Measurements from ENCODE around the gene RING1.

RING1 gene

DNA sequence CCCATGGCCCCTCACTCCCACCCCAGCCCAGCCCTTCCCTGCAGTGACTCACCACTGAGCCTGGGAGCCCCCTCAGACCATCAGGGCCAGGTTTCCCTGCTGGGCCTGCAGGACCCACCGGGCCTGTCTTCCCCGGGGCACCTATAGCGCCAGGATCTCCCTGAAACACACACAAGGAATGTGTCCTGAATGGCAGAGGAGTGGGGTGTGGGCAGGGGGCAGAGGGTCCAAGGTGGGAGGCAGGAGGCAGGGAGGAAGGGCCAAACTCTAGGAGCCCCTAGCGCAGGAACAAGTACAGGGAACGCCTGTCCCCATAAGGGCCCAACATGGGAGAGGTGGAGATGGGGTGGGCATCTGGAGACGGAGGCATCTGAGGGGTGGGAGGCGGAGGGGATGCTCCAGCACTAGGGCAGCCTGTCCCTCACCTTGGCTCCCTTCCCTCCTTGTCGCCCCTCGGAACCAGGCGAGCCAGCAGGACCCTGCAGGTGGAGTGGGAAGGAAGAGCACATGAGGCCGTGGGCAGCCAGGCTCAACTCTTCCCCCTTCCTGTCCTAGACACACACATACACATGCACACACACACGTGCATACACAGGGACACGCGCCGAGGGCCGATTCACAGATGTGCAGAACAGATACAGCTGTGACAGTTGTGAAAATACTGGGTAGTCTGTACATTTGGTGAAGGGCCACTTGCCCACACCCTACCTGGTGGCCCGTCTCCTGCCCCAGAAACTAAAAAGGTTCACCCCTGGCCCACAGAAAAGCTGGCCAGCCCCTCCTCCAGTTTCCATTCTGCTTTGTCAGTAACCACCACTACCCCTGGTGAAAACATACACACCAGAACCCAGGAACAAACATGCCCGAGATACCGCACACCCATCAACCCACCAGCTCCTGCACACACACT, 40.7 kb upstream of the RING1 start:
- Histone ChIP-seq H3K27ac (ENCODE audit: low read length) (no peak overlapping the region), H3K27me3 (ENCODE audit: low read depth, low read length) (no peaks in the 10 kb centered on the region), H3K9me3 (ENCODE audit: control insufficient read depth in 1 of 2, low read length in 2 of 2) (no peaks in the 10 kb centered on the region), H3K36me3 (ENCODE audit: control insufficient read depth in 1 of 2, insufficient read depth in 2 of 2, low read length in 2 of 2) (no peaks in the 10 kb centered on the region), H3K4me3 (ENCODE audit: low read depth in 1 of 2, low read length in 2 of 2) (no peak overlapping the region), H3K4me1 (ENCODE audit: control insufficient read depth in 1 of 2, insufficient read depth in 2 of 2, low read length in 2 of 2) (no peaks in the 10 kb centered on the region)

DNA sequence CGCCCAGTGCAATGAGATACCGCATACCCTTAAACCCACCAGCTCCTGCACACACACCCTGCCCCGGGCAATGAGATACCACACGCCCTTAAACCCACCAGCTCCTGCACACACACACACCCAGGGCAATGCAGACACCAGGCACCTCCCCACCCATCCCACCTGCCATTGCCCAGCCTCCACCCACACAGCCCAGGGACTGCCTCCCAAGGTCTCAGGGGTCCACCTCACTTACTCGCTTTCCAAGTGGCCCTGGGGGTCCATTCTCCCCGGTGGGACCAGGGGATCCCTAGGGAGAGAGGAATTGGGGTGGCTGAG, 40.1 kb upstream of the RING1 start:
- no peaks in the 10 kb centered on the region for H3K9me3 ChIP-seq (ENCODE audit: control insufficient read depth in 1 of 2, low read length in 2 of 2)
- H3K4me1 ChIP-seq (ENCODE audit: control insufficient read depth in 1 of 2, insufficient read depth in 2 of 2, low read length in 2 of 2) = no peaks in the 10 kb centered on the region
- no peak overlapping the region for H3K27ac ChIP-seq (ENCODE audit: low read length)
- H3K4me3 ChIP-seq (ENCODE audit: low read depth in 1 of 2, low read length in 2 of 2) = no peak overlapping the region
- H3K36me3 ChIP-seq (ENCODE audit: control insufficient read depth in 1 of 2, insufficient read depth in 2 of 2, low read length in 2 of 2) = no peaks in the 10 kb centered on the region
- no peaks in the 10 kb centered on the region for H3K27me3 ChIP-seq (ENCODE audit: low read depth, low read length)

DNA sequence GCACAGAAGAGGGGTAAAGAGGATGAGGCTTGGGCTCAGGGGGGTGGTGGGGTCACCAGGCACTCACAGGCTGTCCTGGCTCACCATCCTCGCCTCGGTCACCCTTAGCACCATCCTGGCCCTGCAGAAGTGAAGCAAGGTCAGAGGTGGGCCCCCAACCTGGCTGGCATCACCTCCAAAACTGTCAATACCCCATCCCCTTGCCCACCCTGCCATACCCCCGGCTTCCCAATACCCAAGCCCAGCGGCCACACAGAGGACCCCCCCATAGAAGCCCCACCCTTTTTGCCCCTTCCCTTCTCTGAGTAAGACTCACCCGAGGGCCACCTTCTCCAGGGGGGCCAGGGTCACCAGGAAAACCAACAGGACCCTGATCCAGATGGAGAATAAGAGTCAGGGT, 39.7 kb upstream of the RING1 start:
- no peaks in the 10 kb centered on the region for H3K4me1 ChIP-seq (ENCODE audit: control insufficient read depth in 1 of 2, insufficient read depth in 2 of 2, low read length in 2 of 2)
- H3K27ac ChIP-seq (ENCODE audit: low read length) = no peak overlapping the region
- no peaks in the 10 kb centered on the region for H3K9me3 ChIP-seq (ENCODE audit: control insufficient read depth in 1 of 2, low read length in 2 of 2)
- H3K4me3 ChIP-seq (ENCODE audit: low read depth in 1 of 2, low read length in 2 of 2) = no peak overlapping the region
- no peaks in the 10 kb centered on the region for H3K36me3 ChIP-seq (ENCODE audit: control insufficient read depth in 1 of 2, insufficient read depth in 2 of 2, low read length in 2 of 2)
- no peaks in the 10 kb centered on the region for H3K27me3 ChIP-seq (ENCODE audit: low read depth, low read length)

DNA sequence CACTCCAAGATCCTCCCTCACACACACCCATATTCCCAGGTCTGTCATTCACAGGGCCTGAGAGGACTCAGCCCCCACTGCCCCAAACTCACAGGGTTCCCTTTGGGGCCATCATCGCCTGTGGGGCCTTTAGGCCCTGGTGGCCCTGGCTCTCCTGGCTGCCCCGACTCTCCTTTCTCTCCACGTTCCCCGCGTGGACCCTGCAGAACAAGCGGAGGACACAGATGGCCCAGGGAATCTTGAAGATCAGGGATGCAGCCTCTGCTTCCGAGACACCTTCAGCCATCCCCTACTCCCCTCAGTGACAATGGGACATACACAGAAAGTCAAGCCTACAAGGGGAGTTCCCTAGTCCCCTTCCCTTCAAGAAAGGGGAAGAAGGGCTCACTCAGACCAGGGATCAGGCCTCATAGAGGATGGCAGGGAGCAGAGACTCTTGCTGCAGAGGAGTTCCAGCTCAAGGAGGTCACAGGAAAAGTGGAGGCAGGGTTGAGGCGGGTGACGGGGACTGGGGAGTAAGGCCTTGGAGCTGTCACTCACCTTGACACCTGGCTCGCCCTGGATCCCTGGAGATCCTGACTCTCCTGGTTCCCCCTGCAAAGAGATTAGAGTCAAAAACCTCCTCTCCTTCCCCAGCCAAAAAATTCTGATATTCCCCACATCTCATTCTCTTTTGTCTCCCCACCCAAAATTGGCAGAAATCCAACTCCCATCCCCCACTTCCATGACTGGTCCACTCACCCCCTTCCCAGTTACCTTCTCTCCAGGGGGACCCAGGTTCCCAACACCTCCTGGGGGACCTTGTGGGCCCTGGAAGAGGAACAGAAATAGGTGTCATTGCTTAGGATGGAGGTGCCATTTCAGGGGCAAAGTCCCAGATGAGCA, 38.8 kb upstream of the RING1 start:
- Histone ChIP-seq H3K36me3 (ENCODE audit: control insufficient read depth in 1 of 2, insufficient read depth in 2 of 2, low read length in 2 of 2) (no peaks in the 10 kb centered on the region), H3K4me1 (ENCODE audit: control insufficient read depth in 1 of 2, insufficient read depth in 2 of 2, low read length in 2 of 2) (no peaks in the 10 kb centered on the region), H3K9me3 (ENCODE audit: control insufficient read depth in 1 of 2, low read length in 2 of 2) (no peaks in the 10 kb centered on the region), H3K27me3 (ENCODE audit: low read depth, low read length) (no peaks in the 10 kb centered on the region), H3K27ac (ENCODE audit: low read length) (no peak overlapping the region), H3K4me3 (ENCODE audit: low read depth in 1 of 2, low read length in 2 of 2) (no peak overlapping the region)

DNA sequence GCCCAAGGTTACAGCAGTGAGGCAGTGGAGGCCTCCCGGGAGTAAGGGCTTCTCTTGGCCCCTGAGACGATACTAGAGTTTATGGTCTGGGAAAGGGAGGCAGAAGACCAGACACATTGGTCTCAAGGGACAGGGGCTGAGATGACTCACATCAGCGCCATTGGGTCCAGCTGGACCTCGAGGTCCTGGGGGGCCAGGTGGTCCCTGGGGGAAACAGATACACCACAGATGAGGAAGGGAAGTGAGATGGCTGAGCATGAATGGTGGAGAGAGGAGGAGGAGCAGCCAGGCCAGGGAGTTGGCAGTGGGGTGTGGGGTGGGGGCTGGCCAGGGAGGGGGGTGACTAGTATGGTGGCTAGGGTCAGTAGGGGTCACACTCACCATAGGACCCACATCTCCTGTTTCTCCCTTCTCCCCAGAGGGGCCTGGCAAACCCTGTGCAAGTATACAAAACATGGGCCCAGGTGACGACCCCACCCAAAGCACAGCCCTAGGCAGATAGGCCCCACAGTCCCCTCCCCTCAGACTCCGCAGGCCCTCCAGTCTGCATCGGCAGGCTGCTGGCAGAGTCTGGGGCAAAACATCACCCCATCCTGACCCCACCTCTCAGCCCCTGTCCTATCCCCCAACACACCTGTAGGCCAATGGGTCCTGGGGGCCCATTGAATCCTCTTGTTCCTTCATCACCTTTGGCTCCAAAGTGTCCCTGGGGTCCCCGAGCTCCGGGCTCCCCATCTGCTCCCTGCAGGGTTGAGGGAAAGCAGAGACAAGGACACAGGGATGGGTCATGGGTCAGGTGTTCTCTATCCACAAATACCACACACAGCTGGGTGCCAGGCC, 37.9 kb upstream of the RING1 start:
- no peak overlapping the region for H3K27ac ChIP-seq (ENCODE audit: low read length)
- H3K36me3 ChIP-seq (ENCODE audit: control insufficient read depth in 1 of 2, insufficient read depth in 2 of 2, low read length in 2 of 2) = no peaks in the 10 kb centered on the region
- H3K9me3 ChIP-seq (ENCODE audit: control insufficient read depth in 1 of 2, low read length in 2 of 2) = no peaks in the 10 kb centered on the region
- no peak overlapping the region for H3K4me3 ChIP-seq (ENCODE audit: low read depth in 1 of 2, low read length in 2 of 2)
- H3K4me1 ChIP-seq (ENCODE audit: control insufficient read depth in 1 of 2, insufficient read depth in 2 of 2, low read length in 2 of 2) = no peaks in the 10 kb centered on the region
- H3K27me3 ChIP-seq (ENCODE audit: low read depth, low read length) = no peaks in the 10 kb centered on the region

DNA sequence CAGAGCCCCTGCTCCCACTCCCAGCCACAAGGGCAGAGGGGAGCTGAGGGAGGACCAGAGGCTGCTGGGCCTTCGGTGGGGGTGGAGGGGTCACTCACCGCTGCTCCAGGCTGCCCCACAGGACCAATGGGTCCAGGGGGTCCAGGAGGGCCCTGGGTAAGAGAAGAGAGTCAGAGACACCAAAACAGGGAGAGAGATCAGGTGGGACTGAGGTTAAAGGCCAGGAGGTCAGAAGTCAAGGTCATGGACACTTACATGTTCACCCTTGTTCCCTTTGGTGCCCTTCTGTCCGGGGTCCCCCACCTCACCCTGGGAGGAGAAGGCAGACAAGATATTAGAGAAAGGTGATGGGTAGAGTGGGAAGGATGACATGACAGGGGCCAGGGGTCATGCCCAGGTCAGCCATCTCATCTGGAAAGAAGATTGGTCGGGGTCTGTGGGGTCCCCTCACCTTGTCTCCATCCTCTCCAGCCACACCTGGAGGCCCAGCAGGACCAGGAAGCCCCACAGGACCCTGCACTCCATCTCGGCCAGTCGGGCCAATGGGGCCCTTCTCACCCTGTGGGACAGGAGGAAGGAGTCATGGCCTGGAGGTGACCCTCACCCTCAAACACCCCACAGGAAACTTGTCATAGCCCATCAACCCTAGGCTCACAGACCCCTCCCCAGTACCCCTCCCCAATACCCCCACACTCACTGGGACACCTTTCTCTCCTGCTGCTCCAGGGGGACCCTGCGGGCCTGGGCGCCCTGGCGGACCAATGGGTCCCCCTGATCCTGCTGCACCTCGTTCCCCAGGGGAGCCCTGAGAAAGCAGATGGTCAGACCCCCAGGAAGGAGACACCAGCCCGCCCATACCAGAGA, 37.1 kb upstream of the RING1 start:
- Histone ChIP-seq H3K4me3 (ENCODE audit: low read depth in 1 of 2, low read length in 2 of 2) (no peak overlapping the region), H3K4me1 (ENCODE audit: control insufficient read depth in 1 of 2, insufficient read depth in 2 of 2, low read length in 2 of 2) (no peaks in the 10 kb centered on the region), H3K27ac (ENCODE audit: low read length) (no peak overlapping the region), H3K9me3 (ENCODE audit: control insufficient read depth in 1 of 2, low read length in 2 of 2) (no peaks in the 10 kb centered on the region), H3K27me3 (ENCODE audit: low read depth, low read length) (no peaks in the 10 kb centered on the region), H3K36me3 (ENCODE audit: control insufficient read depth in 1 of 2, insufficient read depth in 2 of 2, low read length in 2 of 2) (no peaks in the 10 kb centered on the region)

DNA sequence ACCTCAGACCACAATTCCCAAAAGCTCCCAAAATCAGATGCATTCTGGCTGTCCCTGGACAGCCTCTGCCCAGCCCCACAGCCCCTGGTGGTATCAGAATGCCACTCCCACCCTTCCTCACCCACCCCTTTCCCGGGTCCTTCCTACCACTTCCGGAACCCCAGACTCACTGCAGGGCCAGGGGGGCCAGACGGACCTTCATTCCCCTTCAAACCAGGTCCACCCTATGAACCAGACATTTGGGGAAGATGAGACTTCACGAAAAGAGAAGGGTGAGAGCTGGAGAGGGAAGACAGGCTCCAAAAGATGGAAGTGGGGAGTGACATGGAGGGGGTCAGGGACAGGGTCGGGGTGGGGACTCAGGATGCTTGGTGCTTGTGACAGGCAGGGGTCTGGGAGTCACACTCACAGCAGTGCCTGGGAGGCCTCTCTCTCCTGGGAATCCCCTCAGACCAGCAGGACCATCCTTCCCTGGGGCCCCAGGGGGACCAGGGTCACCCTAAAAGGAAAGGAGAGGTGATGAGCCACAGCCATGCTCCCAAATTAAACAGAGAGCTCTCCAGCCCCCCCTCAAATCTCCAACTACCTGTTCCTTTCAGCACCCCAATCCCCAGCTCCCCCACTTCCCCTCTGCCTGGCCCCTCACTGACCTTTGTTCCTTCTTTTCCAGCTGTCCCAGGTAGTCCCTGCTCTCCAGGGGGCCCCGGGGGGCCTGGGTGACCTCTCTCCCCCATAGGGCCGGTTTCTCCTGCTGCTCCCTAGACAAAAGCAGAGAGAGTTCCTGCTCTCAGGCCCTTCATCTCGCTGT, 36.2 kb upstream of the RING1 start:
- Histone ChIP-seq H3K4me3 (ENCODE audit: low read depth in 1 of 2, low read length in 2 of 2) (no peak overlapping the region), H3K27me3 (ENCODE audit: low read depth, low read length) (no peaks in the 10 kb centered on the region), H3K27ac (ENCODE audit: low read length) (no peak overlapping the region), H3K4me1 (ENCODE audit: control insufficient read depth in 1 of 2, insufficient read depth in 2 of 2, low read length in 2 of 2) (no peaks in the 10 kb centered on the region), H3K36me3 (ENCODE audit: control insufficient read depth in 1 of 2, insufficient read depth in 2 of 2, low read length in 2 of 2) (no peaks in the 10 kb centered on the region), H3K9me3 (ENCODE audit: control insufficient read depth in 1 of 2, low read length in 2 of 2) (no peaks in the 10 kb centered on the region)

DNA sequence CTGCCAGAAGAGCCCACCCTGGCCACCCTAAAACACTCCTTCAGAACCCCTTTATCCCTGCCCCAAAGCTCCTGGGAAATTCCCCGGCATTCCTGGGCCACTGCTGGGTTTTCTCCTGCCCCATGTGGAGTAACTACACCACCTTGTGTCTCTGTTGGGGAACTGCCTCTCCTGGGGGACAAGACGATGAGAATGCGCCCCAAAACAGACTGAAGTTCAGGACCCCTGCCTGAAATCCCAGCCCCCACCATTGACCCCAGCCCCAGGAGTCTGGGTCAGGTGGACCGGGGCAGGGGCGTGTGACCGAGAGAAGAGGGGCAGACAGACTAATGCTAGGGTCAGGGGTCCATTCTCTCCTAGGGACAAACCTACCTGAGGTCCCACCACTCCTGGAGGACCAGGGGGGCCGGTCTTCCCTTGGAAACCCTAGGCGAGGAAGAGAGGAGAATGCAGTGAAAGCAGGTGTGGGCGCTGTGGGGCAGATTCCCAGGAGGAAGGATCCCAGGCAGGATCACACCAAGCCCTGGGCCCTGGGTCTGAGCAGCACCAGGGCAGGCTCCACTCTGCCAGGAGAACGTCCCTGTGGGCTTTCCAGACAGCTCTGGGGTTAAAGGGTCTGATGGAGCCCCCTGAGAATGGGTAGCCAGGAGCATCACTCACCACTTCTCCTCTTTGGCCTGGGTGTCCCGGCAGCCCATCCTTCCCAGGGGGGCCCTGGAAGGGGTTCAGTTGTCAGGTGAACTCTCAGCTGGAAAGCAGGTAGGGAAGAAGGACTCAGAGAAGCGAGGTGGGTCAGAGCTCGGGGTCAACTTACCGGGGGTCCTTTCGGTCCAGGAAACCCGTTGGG, 35.4 kb upstream of the RING1 start:
- Histone ChIP-seq H3K36me3 (ENCODE audit: control insufficient read depth in 1 of 2, insufficient read depth in 2 of 2, low read length in 2 of 2) (no peaks in the 10 kb centered on the region), H3K27ac (ENCODE audit: low read length) (no peak overlapping the region), H3K9me3 (ENCODE audit: control insufficient read depth in 1 of 2, low read length in 2 of 2) (no peaks in the 10 kb centered on the region), H3K4me1 (ENCODE audit: control insufficient read depth in 1 of 2, insufficient read depth in 2 of 2, low read length in 2 of 2) (no peaks in the 10 kb centered on the region), H3K4me3 (ENCODE audit: low read depth in 1 of 2, low read length in 2 of 2) (no peak overlapping the region), H3K27me3 (ENCODE audit: low read depth, low read length) (no peaks in the 10 kb centered on the region)

DNA sequence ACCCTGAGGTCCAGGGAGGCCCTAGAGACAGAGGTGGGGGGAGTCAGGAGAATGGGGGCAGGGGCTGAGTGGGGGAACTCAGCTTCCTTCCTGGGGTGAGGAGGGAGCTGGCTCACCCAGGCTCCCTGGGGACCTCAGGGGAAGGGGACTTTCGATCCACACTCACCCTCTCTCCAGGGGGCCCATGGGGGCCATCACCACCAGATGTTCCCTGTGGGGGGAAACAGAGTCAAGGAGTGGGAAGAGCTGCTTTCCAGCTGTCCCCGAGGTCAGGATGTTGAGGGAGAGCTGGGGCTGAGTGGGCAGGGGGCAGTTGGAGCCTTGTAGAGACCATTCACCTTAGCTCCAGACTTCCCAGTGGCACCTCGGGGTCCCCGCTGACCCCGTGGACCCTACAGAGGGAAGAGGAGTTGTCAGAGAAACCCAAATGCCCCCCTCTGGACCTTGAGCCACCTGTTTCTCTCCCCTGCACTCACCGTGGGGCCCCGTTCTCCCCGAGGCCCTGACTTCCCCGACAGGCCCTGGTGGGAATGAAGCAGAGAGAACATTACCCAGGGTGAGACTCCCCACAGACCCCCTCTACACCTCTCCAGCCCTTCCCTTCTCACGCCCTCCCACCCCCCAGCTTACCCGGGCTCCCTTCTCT, 34.6 kb upstream of the RING1 start:
- Histone ChIP-seq H3K36me3 (ENCODE audit: control insufficient read depth in 1 of 2, insufficient read depth in 2 of 2, low read length in 2 of 2) (no peaks in the 10 kb centered on the region), H3K4me1 (ENCODE audit: control insufficient read depth in 1 of 2, insufficient read depth in 2 of 2, low read length in 2 of 2) (no peaks in the 10 kb centered on the region), H3K27me3 (ENCODE audit: low read depth, low read length) (no peaks in the 10 kb centered on the region), H3K9me3 (ENCODE audit: control insufficient read depth in 1 of 2, low read length in 2 of 2) (no peaks in the 10 kb centered on the region), H3K27ac (ENCODE audit: low read length) (no peak overlapping the region), H3K4me3 (ENCODE audit: low read depth in 1 of 2, low read length in 2 of 2) (no peak overlapping the region)
